ENCODE results near the gene PPARA.
"Not testable (repeated sequence)": the region's sequence is repeated elsewhere in the genome, so short reads cannot be mapped to it uniquely, and the experiment has no call there.

The PPARA gene

DNA sequence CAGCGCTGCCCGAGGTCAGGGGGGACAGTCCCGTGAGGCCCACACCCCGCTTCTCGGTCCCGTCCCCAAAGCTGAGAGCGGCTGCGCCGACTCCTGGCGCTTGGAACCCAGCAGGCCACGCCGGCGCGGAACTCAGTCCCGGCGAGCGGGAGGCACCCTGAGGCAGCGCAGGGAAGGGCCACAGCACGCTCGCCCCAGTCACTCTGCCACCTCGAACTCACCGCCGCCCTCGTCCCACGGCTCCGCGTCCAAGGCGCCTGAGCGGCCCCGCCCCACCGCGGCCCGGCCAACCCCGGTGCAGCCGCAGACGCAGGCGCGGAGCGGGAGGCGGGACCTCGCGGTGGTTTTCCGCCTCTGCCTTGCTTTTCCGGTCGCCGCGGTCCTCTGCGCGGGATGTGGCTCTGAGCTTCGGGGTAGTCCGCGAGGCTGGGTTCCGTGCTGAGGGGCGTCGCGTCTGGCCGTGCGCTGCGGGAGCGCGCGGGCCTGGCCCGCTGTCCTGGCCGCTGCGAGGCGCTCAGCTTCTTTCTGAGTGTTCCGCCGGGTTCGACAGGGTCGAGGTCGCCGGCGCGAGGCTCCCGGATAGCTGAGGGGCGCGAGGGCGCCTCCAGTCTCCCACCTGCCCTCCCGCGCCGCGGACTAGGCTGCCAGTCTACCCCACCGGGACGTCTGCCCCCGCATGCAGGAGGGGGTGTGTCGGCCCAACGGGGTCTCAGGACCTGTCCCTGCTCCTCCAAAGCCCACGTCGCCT lies 99.9 kb downstream of the PPARA start, which contains the start of gene CDPF1:
TSS of gene CDPF1 (minus strand) at position 259 of the 748 bp plus-strand sequence. CDS start 2,009 bp downstream, outside the sequence.
- DNase-seq: peak; percentile 92 to 93

GRCh38 chr22:46250783-46251125 lies 100.4 kb downstream of the PPARA start:
- peak in 1 of 2 donors; percentile 32 for DNase-seq

GRCh38 chr22:46251266-46251665 lies 100.9 kb downstream of the PPARA start:
- no peak for DNase-seq

DNA sequence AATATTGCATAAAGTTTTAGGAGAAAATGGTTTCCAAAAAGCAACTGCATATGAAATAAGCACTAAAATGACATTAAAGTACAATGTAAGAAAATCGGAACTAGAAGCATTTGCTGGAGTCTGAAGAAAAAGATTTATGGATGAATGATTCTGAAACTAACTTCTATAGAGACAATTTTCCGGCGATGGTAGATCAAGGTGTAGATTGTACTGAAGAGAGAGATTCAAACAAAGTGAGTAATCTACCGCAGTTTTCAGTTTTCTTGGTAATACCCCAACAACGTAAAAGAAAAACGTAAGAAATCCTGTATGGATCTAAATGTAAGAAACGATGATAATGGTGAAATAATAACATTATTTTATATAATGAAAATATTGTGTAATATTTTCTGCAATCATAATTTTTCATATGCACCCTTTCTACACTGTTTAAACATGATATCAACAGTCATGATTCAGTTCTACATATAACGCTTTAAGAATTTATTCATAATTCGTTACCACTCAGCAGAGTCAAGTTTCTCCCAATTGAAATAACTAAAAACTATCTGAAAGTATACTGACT lies 101.6 kb downstream of the PPARA start:
- no peak for DNase-seq

DNA sequence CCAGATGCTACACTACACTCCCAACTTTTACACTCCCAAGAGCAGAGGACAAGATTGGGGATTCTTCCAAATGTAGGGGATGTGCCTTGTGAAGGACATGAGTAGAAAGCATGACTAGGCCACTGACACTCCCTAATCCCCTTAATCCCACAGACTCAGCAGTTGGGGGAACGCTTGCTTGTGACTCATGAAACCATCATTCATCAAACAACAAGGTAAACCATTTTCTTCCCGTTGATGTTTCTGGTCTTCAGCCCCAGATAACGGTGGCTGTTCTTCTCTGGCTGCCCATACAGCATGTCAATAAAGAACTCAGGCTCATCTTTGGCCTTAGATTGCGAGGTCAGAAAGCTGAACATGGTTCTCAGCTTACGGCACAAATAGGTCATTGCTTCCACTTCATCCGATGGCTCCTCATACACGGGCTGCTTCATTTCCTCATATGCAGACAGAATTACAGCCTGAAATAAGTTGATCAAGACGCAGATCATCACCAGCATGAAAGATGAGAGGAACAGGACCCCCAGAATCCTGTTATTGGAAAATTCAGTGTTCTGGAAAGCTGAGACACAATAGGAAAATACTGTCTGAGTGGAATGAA lies 106.1 kb downstream of the PPARA start:
- no peak for DNase-seq

DNA sequence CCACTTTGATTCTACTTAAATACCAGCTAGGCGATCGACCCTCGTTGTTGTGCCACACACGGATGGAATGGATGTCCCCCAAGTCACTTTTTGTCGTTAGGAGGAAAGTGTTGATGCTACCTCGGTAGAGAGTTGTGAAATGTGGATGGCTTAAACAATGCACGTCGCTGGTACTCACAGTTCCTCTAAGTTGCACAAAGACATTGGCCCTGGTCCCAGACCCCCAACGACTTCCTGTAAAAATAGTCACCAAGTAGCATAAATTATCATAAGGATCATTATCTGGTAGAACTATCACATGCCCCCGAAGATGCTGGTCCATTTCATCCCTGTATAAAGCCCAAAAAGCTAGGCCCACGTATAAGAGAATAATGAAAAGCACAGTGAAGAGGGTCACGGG lies 109.0 kb downstream of the PPARA start:
- DNase-seq: no peak

- DNase-seq: no peak
Observed at GRCh38 chr22:46260038-46260437, 109.7 kb downstream of the PPARA start.

- peak in 1 of 2 donors; percentile 58 for DNase-seq
Observed at GRCh38 chr22:46262449-46263215, 112.3 kb downstream of the PPARA start.

GRCh38 chr22:46263216-46263590 lies 112.9 kb downstream of the PPARA start, which contains the start of gene PKDREJ:
Gene PKDREJ (minus strand): TSS chr22:46263343. CDS start chr22:46263322, 21 bp downstream.
- no peak for DNase-seq

GRCh38 chr22:46264520-46264919 lies 114.2 kb downstream of the PPARA start:
- DNase-seq: not testable (repeated sequence)

- not testable (repeated sequence) for DNase-seq
Observed at GRCh38 chr22:46265627-46266026, 115.3 kb downstream of the PPARA start.

DNA sequence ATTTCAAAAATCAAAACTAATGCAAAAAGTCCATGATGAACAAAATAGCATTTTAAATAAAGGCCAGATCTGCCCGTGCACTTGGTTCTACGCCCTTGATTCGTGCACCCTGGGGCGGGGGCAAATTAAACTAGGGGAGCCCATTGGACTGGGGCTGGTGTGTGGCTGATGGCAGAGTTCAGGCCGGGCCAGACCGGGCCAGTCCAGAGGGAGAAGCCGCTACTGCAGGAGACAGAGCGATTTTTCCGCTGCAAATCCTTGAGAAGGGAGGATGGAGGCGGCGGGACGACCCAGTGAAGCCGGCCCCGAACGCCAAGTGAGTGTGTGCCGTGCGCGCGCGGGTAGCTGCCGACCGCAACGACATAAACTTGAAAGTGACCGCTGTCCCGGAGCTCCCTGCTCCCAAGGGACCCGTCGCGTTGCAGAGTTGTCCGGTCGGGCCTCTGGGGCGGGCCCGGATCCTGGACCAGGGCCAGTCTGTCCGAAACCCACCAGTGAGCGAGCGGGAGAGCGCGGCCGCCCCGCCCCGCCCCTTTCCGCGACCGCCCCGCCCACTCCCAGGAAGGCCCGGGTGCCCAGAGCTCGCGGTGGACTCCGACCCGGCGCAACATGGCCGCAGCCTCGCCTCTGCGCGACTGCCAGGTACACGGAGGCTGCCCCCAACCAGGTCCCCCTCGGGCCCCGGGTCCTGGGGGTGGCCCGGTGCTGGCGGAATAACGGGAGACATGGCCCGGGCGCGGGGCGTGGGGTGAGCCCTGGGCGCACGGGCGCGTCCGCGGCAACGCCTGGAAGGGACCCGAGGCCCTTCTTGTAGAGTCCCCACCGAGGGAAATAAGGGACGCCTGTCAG lies 117.3 kb downstream of the PPARA start, which contains the start of gene TTC38:
TSS of gene TTC38 (plus strand) at position 578 of the 849 bp plus-strand sequence. CDS start at position 610, 32 bp downstream.
- peak; percentile 50 to 53 for DNase-seq

GRCh38 chr22:46269564-46269963 lies 119.2 kb downstream of the PPARA start:
- no peak for DNase-seq

- no peak for DNase-seq
Observed at GRCh38 chr22:46272196-46272595, 121.9 kb downstream of the PPARA start.

- no peak for DNase-seq
Observed at GRCh38 chr22:46272762-46273431, 122.6 kb downstream of the PPARA start.

GRCh38 chr22:46273432-46274148 lies 123.3 kb downstream of the PPARA start:
- no peak for DNase-seq

- DNase-seq: no peak
Observed at GRCh38 chr22:46274381-46274780, 124.1 kb downstream of the PPARA start.

DNA sequence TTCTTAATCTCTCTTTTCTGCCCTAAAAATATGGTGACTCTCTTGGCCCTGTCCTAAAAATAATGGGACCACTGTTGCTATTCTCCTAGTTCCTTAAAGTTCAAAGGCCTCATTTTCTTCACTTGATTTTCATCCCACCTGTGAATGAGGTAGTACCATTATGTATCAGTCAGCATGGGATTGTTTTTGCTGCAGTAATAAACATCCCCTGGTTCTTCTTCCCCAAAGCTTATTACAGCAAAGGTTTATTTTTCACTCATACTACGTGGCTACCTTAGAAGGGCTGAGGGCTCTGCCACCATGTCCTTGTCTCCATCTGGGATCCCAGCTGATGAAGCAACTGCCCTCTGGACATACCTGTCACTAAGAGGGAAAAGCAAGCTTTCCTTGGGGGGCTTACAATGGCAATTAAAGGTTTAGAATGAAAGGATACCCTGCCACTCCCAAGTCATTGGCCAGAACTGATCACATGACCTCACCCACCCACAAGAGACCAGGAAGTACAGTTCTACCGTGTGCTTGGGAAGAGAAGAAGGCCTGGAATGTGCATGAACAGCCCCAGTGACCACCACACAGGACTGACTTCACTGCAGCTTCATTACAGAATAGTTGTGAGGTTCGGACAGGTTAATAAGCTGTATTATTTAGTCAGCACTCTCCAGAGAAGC lies 125.3 kb downstream of the PPARA start:
- no peak for DNase-seq

DNA sequence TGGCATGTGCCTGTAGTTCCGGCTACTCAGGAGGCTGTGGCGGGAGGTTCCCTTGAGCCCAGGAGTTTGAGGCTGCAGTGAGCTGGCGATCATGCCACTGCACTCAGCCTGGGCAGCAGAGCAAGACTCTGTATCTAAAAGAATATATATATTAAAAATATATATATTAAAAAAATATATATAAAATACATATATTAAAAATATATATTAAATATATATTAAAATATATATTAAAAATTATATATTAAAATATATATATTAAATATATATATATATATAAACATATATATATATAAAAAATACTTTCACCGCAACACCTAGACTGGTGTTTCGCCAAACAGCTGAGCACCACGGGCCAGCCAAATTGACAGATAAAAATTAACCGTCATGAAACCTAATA lies 126.2 kb downstream of the PPARA start:
- no peak for DNase-seq
